Panc1 (cell line): ENCODE data around the gene CDC25B.

Experiments used
- CTCF ChIP-seq: fragments of 450-650 bp; IDR thresholded peaks from 2 replicates; pipeline ENCODE4 v1.5.1; 2017; ENCODE audit warnings: mild to moderate bottlenecking
- REST ChIP-seq, 2 experiments: IDR thresholded peaks; 2 replicates each; pipeline ENCODE4 v1.6.1; 2011 to 2012; ENCODE audit warnings: low read depth in 2 of 2, control low read depth in 1 of 2, low read length in 1 of 2, mild to moderate bottlenecking in 1 of 2, moderate library complexity in 1 of 2; ENCODE audit not compliant: insufficient read depth in 1 of 2

- TF ChIP-seq REST (IDR thresholded peaks at IDR 0.05; ENCODE audit: insufficient read depth in 1 of 2, low read depth in 2 of 2, low read length in 1 of 2) (no peak), CTCF (no peak)
Observed at GRCh38 chr20:3842348-3842930, 46.3 kb downstream of the CDC25B start.
